GM12872 (cell line): ENCODE measurements around the gene PBX2.

Source experiments
- TF ChIP-seq, protein P1 (sequence below): IDR thresholded peaks from 3 replicates; pipeline ENCODE4 v1.5.1; 2011; ENCODE audit warnings: low read depth, mild to moderate bottlenecking, low read length, moderate library complexity; ENCODE audit not compliant: insufficient read depth

Gene PBX2

DNA sequence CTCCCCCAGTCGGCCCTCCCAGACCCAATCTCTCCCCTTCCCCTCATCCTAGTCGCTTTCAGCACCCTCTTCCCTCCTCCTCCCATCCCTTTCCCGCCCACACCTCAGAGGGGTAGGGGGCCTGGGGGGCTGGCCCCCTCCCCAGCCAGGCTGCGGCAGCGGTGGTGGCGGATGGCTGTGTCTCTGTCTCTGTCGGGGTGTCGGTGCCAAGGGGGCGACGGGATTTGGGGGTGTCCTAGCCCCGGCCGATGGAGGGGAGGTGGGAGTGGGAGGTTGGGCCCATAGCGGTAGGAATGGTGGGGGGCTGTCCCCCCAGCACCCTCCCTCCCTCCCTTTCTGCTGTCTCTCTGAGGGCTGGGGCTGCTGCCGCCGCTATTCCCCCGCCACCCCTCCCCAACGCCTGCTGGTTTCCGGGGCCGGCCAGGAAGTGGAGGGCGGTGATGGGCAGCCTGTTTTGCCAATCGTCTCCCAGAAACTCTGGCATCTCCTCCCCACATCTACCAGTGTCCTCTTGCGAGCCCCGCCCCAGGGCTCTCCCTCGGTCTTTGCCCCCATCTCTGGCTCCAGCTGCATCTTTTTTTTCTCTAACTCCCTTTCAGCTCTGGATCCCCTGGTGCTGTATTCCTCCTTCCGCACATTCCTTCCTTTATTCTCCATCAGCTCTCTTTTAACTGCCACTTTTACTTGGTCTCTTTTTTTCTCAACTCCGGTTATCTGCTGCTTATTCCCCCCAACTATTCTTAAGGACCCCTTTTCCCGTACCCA, 14.1 kb downstream of the PBX2 start, which contains the start of gene AGPAT1:
AGPAT1 (minus strand) TSS at position 374 of the 765 bp plus-strand sequence. CDS start 4,588 bp downstream, outside the sequence.
- TF ChIP-seq, protein P1, sequence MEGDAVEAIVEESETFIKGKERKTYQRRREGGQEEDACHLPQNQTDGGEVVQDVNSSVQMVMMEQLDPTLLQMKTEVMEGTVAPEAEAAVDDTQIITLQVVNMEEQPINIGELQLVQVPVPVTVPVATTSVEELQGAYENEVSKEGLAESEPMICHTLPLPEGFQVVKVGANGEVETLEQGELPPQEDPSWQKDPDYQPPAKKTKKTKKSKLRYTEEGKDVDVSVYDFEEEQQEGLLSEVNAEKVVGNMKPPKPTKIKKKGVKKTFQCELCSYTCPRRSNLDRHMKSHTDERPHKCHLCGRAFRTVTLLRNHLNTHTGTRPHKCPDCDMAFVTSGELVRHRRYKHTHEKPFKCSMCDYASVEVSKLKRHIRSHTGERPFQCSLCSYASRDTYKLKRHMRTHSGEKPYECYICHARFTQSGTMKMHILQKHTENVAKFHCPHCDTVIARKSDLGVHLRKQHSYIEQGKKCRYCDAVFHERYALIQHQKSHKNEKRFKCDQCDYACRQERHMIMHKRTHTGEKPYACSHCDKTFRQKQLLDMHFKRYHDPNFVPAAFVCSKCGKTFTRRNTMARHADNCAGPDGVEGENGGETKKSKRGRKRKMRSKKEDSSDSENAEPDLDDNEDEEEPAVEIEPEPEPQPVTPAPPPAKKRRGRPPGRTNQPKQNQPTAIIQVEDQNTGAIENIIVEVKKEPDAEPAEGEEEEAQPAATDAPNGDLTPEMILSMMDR = no peak

DNA sequence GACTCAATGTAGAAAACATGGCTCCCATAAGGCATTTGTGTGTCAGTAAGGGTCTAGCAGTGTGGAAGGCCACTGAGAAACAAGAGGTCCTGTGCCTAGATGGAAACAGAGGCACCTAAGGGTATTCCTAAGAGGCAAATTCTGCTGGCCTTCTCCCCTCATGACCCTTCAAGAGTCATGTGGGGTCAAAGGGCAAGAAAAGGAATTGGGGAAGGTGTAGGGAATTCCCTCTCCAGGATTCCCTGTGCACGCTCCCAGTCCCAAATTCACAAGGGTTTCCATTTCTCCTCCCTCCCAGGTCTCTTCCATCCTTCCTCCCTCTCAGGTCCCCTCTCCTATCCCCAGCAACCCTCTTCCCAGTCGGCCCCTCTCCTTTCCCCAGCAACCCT, 14.7 kb downstream of the PBX2 start:
- TF ChIP-seq, protein P1 = no peak

DNA sequence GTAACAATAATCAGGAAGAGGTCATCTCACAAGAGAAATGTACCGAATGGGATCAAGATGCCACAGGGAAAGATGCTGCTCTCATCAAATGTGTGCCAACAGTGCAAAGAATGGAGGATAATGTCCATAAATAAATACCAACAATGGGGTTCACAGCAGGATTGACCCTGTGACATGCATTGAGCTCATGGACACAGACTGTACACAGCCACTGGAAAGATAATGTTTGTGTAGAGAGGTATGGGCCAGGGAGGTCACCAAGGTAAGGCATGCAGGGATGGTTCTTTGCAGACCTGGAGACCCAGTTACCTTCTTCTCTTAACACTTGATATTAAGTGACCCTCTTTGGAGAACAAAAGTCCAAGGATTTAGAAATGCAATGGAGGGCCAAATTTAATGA, 15.6 kb downstream of the PBX2 start:
- TF ChIP-seq, protein P1 = no peak

DNA sequence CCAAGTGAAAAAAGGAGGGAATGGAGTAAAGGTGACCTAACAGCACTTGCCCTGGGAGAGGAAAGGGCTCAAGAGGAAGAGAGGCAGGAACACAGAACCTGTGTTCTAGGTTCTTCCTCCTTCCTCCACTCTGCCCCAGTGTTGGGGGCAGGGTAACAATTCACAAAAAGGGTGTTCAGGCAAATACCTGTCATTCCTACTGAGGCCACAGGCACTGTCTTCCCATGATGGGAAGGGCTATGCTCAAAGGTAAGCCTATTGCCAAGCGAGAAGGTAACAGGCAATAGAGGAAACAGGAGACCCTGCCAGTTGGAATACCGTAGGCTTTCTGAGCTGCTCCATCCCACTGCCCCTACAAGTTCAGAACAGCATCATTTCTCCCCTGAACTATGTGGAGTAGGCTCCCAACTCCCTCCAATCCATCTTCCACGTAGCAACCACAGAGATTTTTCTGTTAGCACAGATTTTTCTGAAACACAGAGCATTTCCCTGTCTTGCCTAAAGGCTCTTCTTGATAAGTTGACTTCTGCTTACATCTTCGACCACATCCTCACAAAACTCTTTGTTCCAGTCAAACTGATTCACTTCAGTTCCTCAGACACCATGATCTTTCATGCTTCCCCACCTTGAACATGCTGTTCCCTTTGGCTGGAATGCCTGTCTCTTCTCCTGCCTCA, 16.8 kb downstream of the PBX2 start:
- TF ChIP-seq, protein P1 = no peak

DNA sequence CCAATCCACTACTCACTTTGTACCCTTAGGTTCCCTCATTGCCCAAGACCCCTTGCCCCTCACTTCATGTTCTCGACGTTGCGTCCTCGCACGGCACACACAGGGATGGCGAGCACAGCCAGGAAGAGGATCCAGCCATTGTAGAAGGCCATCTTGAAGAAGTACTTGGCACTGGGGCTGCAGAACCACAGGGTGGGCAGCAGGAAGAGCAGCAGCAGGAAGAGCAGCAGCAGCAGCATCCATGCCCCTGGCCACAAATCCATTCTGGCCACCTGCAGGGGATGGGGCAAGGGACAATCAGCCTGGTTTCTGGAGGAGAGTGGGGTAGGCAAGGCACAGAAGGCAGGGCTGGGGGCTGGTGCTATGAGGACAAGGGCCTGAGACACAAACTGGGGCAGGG, 18.8 kb downstream of the PBX2 start:
- TF ChIP-seq, protein P1 = no peak

DNA sequence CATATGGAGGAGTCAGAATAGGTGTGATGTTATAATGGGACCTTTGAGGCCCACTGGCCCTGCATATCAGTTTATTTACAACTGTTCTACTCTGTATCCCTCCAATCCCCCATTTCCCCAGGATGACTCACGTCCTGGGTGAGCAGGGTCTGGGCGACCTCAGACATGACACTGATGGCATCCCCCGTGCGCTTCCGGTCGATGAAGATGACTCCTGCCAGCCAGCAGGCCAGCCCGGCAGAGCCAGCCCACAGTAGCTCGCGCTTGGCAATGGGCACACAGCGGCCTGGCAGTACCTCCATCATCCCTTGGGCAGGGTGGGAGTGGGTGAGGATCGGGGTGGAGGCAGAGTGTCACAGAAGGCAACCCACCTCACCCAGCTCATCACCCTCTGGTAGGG, 19.7 kb downstream of the PBX2 start:
- TF ChIP-seq, protein P1 = no peak

DNA sequence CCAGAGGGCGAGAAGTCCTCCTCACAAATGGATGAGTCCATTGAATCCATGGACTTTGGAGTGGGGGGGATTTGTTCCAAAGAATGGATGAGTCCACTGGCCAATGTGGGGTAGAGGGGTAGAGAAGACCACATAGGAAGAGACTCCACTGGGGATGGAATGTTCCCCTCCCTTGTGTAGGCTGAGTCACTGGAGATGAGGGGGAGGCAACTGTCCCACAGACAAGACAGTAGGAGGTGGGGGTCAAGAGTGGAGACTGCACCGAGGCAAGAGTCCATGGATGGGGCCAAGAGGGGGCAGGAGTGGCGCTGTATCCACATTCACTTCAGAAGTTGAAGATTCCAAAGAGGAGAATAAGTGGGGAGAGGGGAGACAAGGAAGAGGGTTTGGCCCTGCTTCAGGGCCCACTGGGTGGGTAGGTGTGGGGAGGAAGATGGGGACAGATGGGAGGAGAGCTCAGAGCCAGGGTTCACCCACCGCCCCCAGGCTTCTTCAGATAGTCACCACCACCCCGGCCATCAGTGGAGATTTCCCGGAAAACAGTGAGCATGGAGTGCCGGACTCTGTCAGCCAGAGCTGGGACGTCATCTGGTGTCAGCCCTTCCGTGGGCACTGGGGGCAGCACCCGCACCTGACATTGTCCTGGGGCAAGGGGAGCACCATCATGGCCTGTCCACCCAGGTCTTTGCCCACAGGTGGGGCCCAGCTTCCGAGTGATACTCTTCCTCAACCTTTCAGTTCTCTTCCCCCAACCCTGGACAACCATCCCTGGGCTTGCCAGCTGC, 21.0 kb downstream of the PBX2 start:
- TF ChIP-seq, protein P1 = 0 out of 3 replicates have a peak, but pooled peaks have one; percentile 13
